H1 (cell line): ENCODE data around the gene PSMA5. TPM values are rescaled to one million over a fixed set of nuclear protein-coding genes. Genes with fewer than 3 reads are reported as not detected.

Experiments used
- CREB1 ChIP-seq: IDR thresholded peaks from 2 replicates; pipeline ENCODE4 v1.6.1; 2012; ENCODE audit warnings: inconsistent platforms
- PHF8 ChIP-seq: fragments of 200-600 bp; sonication (generic); conservative IDR thresholded peaks from 2 replicates; pipeline ENCODE4 v1.7.1; 2012; ENCODE audit warnings: low read depth, mild to moderate bottlenecking, inconsistent platforms, low read length, moderate library complexity
- RNF2 ChIP-seq: fragments of 200-900, 300-1000 bp; sonication (generic); IDR thresholded peaks from 2 replicates; pipeline ENCODE4 v1.7.1; 2016; ENCODE audit warnings: borderline replicate concordance, low read depth, mild to moderate bottlenecking, antibody characterized with exemption, low read length; ENCODE audit not compliant: poor library complexity, severe bottlenecking; ENCODE audit errors: missing control alignments
- SIN3A ChIP-seq, 2 experiments: IDR thresholded peaks in 1 of 2; conservative IDR thresholded peaks in 1 of 2; 2 replicates each; pipeline ENCODE4 v1.6.1; 2011 to 2012; ENCODE audit warnings: low read length in 2 of 2, improper control_type of control experiment in 1 of 2, low read depth in 1 of 2, mild to moderate bottlenecking in 1 of 2
- SP1 ChIP-seq: IDR thresholded peaks from 2 replicates; pipeline ENCODE4 v1.6.1; 2011; ENCODE audit warnings: low read depth, low read length
- SUZ12 ChIP-seq: fragments of 200-600 bp; sonication (generic); IDR thresholded peaks from 2 replicates; pipeline ENCODE4 v1.6.1; 2012; ENCODE audit warnings: mild to moderate bottlenecking, inconsistent platforms, low read length, moderate library complexity, mixed read lengths
- polyA plus RNA-seq, 7 experiments: library from polyadenylated mRNA; depleted of rRNA in 3 of 7; stranded (reverse) in 5 of 7; unstranded in 2 of 7; fragments of >200 nt in 5 of 7; fragments of 200-250 nt in 2 of 7; gene quantifications; 1 replicate in 5 of 7; 2 replicates in 1 of 7; 4 replicates in 1 of 7; pipeline versions ENCODE4 v1.2.1 to v1.2.3, GENCODE V29; 2011 to 2013; ENCODE audit warnings: missing spikeins in 2 of 7, mixed read lengths in 2 of 7
- total RNA-seq: library from RNA; stranded (reverse); fragmentation: NEBNext Ultra II Directional; extraction: Animal tissue kit (Norgen Biotek cat#: 25700); gene quantifications from 2 replicates; pipeline ENCODE4 v1.2.1, GENCODE V29; 2021

Gene PSMA5
- total and polyA plus RNA-seq, 2 of the 8 experiments (the other 6 are each of a cell fraction or from before 2014, with no cell fraction given), result 140 to 166 TPM

- TF ChIP-seq RNF2 (no peak), SUZ12 (no peak), SP1 (no peak), CREB1 (no peak), SIN3A (conservative IDR thresholded peaks at IDR 0.05 in 1 of 2, IDR thresholded peaks at IDR 0.05 in 1 of 2; ENCODE audit: low read depth in 1 of 2, low read length in 2 of 2) (peak in 1 of 2 experiments; percentile 37; a peak in 1 of 4 replicates), PHF8 (no peak)
Observed at GRCh38 chr1:109425391-109426280, 612 bp downstream of the PSMA5 start (continued).
